ENCODE data around the gene GPLD1. TPM values are rescaled to one million over a fixed set of nuclear protein-coding genes. Genes with fewer than 3 reads are reported as not detected.

Gene GPLD1
- total and polyA plus RNA-seq, 4 donors = 15.5 to 62.0 (median 22.2) TPM

GRCh38 chr6:24536466-24536865 is 47.1 kb upstream of the GPLD1 start:
- H3K9me3 ChIP-seq (ENCODE audit: control insufficient read depth in 4 of 4, low read length in 3 of 4) = no peaks in the 10 kb centered on the region
- no peak overlapping the region for H3K9ac ChIP-seq (ENCODE audit: low read depth in 1 of 2, low read length in 2 of 2)
- peaks cover 3 to 47% (median 34%) of the 10 kb centered on the region in 4 donors for H3K36me3 ChIP-seq (ENCODE audit: control insufficient read depth in 4 of 4, insufficient read depth in 3 of 4, low read depth in 1 of 4, low read length in 3 of 4)
- H3K4me1 ChIP-seq (ENCODE audit: control insufficient read depth in 4 of 4, insufficient read depth in 4 of 4, low read length in 3 of 4) = no peaks in the 10 kb centered on the region
- 66% methylated on average over 4 of the region's 4 CpGs for WGBS
- no peak overlapping the region for H3K4me3 ChIP-seq (ENCODE audit: low read depth in 1 of 3, low read length in 3 of 3)
- DNase-seq (ENCODE audit: low spot score) = no peak
- H3K27ac ChIP-seq (ENCODE audit: low read depth in 1 of 2, low read length in 2 of 2) = no peak overlapping the region
- TF ChIP-seq SP1 (IDR thresholded peaks at IDR 0.05) (no peak), ZBTB33 (IDR thresholded peaks at IDR 0.05) (no peak), NR2F2 (IDR thresholded peaks at IDR 0.05) (no peak), EGR1 (IDR thresholded peaks at IDR 0.05; ENCODE audit: low read depth in 2 of 2) (no peak), HNF4G (IDR thresholded peaks at IDR 0.05) (no peak), TAF1 (conservative IDR thresholded peaks at IDR 0.05) (no peak), FOXA2 (IDR thresholded peaks at IDR 0.05) (no peak), CTCF (IDR thresholded peaks at IDR 0.05; ENCODE audit: low read depth, low read length, missing input control) (no peak), JUND (IDR thresholded peaks at IDR 0.05) (no peak)
- H3K27me3 ChIP-seq (ENCODE audit: control insufficient read depth in 4 of 4, insufficient read depth in 4 of 4, low read length in 3 of 4) = no peaks in the 10 kb centered on the region

GRCh38 chr6:24535210-24535609 is 45.8 kb upstream of the GPLD1 start:
- no peaks in the 10 kb centered on the region for H3K9me3 ChIP-seq (ENCODE audit: control insufficient read depth in 4 of 4, low read length in 3 of 4)
- no peak for TF ChIP-seq GABPA (IDR thresholded peaks at IDR 0.05 in 1 of 2, conservative IDR thresholded peaks at IDR 0.05 in 1 of 2)
- TF ChIP-seq TAF1 (conservative IDR thresholded peaks at IDR 0.05) = no peak
- TF ChIP-seq HNF4A (conservative IDR thresholded peaks at IDR 0.05) = no peak
- H3K27ac ChIP-seq (ENCODE audit: low read depth in 1 of 2, low read length in 2 of 2) = no peak overlapping the region
- H3K4me3 ChIP-seq (ENCODE audit: low read depth in 1 of 3, low read length in 3 of 3) = no peak overlapping the region
- WGBS = 85% methylated on average over 3 of the region's 3 CpGs
- no peak for DNase-seq (ENCODE audit: low spot score)
- no peak overlapping the region for H3K9ac ChIP-seq (ENCODE audit: low read depth in 1 of 2, low read length in 2 of 2)
- peaks cover 3 to 58% (median 34%) of the 10 kb centered on the region in 4 donors for H3K36me3 ChIP-seq (ENCODE audit: control insufficient read depth in 4 of 4, insufficient read depth in 3 of 4, low read depth in 1 of 4, low read length in 3 of 4)
- no peaks in the 10 kb centered on the region for H3K4me1 ChIP-seq (ENCODE audit: control insufficient read depth in 4 of 4, insufficient read depth in 4 of 4, low read length in 3 of 4)
- H3K27me3 ChIP-seq (ENCODE audit: control insufficient read depth in 4 of 4, insufficient read depth in 4 of 4, low read length in 3 of 4) = no peaks in the 10 kb centered on the region

- TF ChIP-seq JUND (IDR thresholded peaks at IDR 0.05) (no peak), CTCF (IDR thresholded peaks at IDR 0.05; ENCODE audit: low read depth, low read length, missing input control) (no peak), MAX (IDR thresholded peaks at IDR 0.05) (no peak), YY1 (IDR thresholded peaks at IDR 0.05) (no peak), FOXA1 (IDR thresholded peaks at IDR 0.05) (no peak)
- Histone ChIP-seq H3K27me3 (ENCODE audit: control insufficient read depth in 4 of 4, insufficient read depth in 4 of 4, low read length in 3 of 4) (no peaks in the 10 kb centered on the region), H3K4me1 (ENCODE audit: control insufficient read depth in 4 of 4, insufficient read depth in 4 of 4, low read length in 3 of 4) (no peaks in the 10 kb centered on the region), H3K4me3 (ENCODE audit: low read depth in 1 of 3, low read length in 3 of 3) (no peak overlapping the region), H3K9ac (ENCODE audit: low read depth in 1 of 2, low read length in 2 of 2) (no peak overlapping the region), H3K27ac (ENCODE audit: low read depth in 1 of 2, low read length in 2 of 2) (no peak overlapping the region), H3K36me3 (ENCODE audit: control insufficient read depth in 4 of 4, insufficient read depth in 3 of 4, low read depth in 1 of 4, low read length in 3 of 4) (peaks cover 3 to 55% (median 34%) of the 10 kb centered on the region in 4 donors), H3K9me3 (ENCODE audit: control insufficient read depth in 4 of 4, low read length in 3 of 4) (no peaks in the 10 kb centered on the region)
- WGBS = 96% methylated on average over 5 of the region's 5 CpGs
- DNase-seq (ENCODE audit: low spot score) = no peak
Observed at GRCh38 chr6:24534329-24534728, 45.0 kb upstream of the GPLD1 start.
